ENCODE data around the gene HOXB1.

Gene HOXB1

GRCh38 chr17:48547808-48548522 is 17.2 kb upstream of the HOXB1 start:
- TF ChIP-seq CTCF (IDR thresholded peaks at IDR 0.05; ENCODE audit: low read depth, low read length), result no peak
- peak overlapping the region; percentile 50 for H3K4me3 ChIP-seq (ENCODE audit: low read depth, low read length)

GRCh38 chr17:48546924-48547807 is 16.4 kb upstream of the HOXB1 start:
- H3K4me3 ChIP-seq (ENCODE audit: low read depth, low read length), result peak overlapping the region; percentile 50
- TF ChIP-seq CTCF (IDR thresholded peaks at IDR 0.05; ENCODE audit: low read depth, low read length), result no peak

- peak overlapping the region; percentile 50 for H3K4me3 ChIP-seq (ENCODE audit: low read depth, low read length)
- TF ChIP-seq CTCF (IDR thresholded peaks at IDR 0.05; ENCODE audit: low read depth, low read length), result no peak
Measured at GRCh38 chr17:48546137-48546923, 15.5 kb upstream of the HOXB1 start.

GRCh38 chr17:48545539-48545938 is 14.7 kb upstream of the HOXB1 start:
- TF ChIP-seq CTCF (IDR thresholded peaks at IDR 0.05; ENCODE audit: low read depth, low read length), result no peak
- peak overlapping the region; percentile 96 for H3K4me3 ChIP-seq (ENCODE audit: low read depth, low read length)

GRCh38 chr17:48545022-48545375 is 14.2 kb upstream of the HOXB1 start, which contains the start of gene HOXB2:
Gene HOXB2, minus strand, starts transcription at chr17:48545109. Its CDS starts 198 bp downstream, at chr17:48544911.
- H3K4me3 ChIP-seq (ENCODE audit: low read depth, low read length), result peak within 1 kb of the TSS; percentile 96
- no peak for TF ChIP-seq CTCF (IDR thresholded peaks at IDR 0.05; ENCODE audit: low read depth, low read length)

GRCh38 chr17:48544349-48545021 is 13.7 kb upstream of the HOXB1 start:
- H3K4me3 ChIP-seq (ENCODE audit: low read depth, low read length), result peak overlapping the region; percentile 96

More at GRCh38 chr17:48544349-48545021, 13.7 kb upstream of the HOXB1 start:
- no peak for TF ChIP-seq CTCF (IDR thresholded peaks at IDR 0.05; ENCODE audit: low read depth, low read length)

All from WI38 (cell line).